Endothelial cell of umbilical vein (primary cell): ENCODE results near the gene OPRD1. TPM values are rescaled to one million over a fixed set of nuclear protein-coding genes. Genes with fewer than 3 reads are reported as not detected.

Experiments
- BruUV-seq: library from RNA; stranded (reverse); fragments of 400-500 nt; replicated peaks from 2 replicates; lab custom pipeline; 2021; lab: Mats Ljungman, UMichigan
- CTCF ChIA-PET: fragments of 300-600, 350-600 bp; sonication (Branson Sonifier 250); formaldehyde crosslinking; loops from one replicate; lab custom pipeline; 2021; ENCODE audit warnings: antibody characterized with exemption, inconsistent platforms; lab: Charles Lee
- POLR2A ChIA-PET: fragments of 300-600, 350-600 bp; sonication (Branson Sonifier 250); formaldehyde crosslinking; loops from one replicate; lab custom pipeline; 2021; ENCODE audit warnings: antibody characterized with exemption, inconsistent platforms; lab: Charles Lee
- DNase-seq: peaks from one replicate; pipeline ENCODE4 v3.0.0-alpha.2; 2011; ENCODE audit warnings: low read depth, low spot score
- FAIRE-seq: peaks from 2 replicates; lab custom pipeline; 2011; peaks lifted over from hg19 to GRCh38; lab: Jason Lieb, UNC
- H2AFZ ChIP-seq: 2 replicates; pipeline ENCODE4 v1.6.0; 2012; ENCODE audit warnings: low read depth, low read length, control low read depth, inconsistent platforms
- H3K27ac ChIP-seq: 2 replicates; pipeline ENCODE4 v1.5.1; 2011; ENCODE audit warnings: low read depth, mild to moderate bottlenecking, control low read depth, low read length, moderate library complexity; ENCODE audit not compliant: insufficient read depth
- H3K27me3 ChIP-seq, 2 experiments: 2 replicates each; pipeline versions ENCODE4 v1.6.0 to v1.6.1; 2011; ENCODE audit warnings: low read length in 2 of 2, mixed read lengths in 1 of 2; ENCODE audit not compliant: control insufficient read depth in 2 of 2, insufficient read depth in 2 of 2
- H3K36me3 ChIP-seq, 2 experiments: 2 replicates in 1 of 2; 3 replicates in 1 of 2; pipeline ENCODE4 v1.5.1; 2011; ENCODE audit warnings: low read length in 2 of 2, mild to moderate bottlenecking in 1 of 2, moderate library complexity in 1 of 2; ENCODE audit not compliant: control insufficient read depth in 2 of 2, insufficient read depth in 2 of 2; ENCODE audit errors: extremely low read depth in 1 of 2
- H3K4me1 ChIP-seq: 3 replicates; pipeline ENCODE4 v1.5.1; 2011; ENCODE audit warnings: mild to moderate bottlenecking, low read length; ENCODE audit not compliant: control insufficient read depth, insufficient read depth; ENCODE audit errors: extremely low read depth
- H3K4me2 ChIP-seq: 2 replicates; pipeline ENCODE4 v1.6.1; 2011; ENCODE audit warnings: low read length, control low read depth, mixed read lengths; ENCODE audit not compliant: insufficient read depth
- H3K4me3 ChIP-seq, 3 experiments: fragments of 200-600 bp in 1 of 3; sonication (generic), shearing (Covaris generic) in 1 of 3; replicated peaks in 1 of 3; 2 replicates each; pipeline ENCODE4 v1.5.1; 2011 to 2016; ENCODE audit warnings: control low read depth in 3 of 3, low read length in 3 of 3, mild to moderate bottlenecking in 2 of 3, inconsistent platforms in 1 of 3, low read depth in 1 of 3, moderate library complexity in 1 of 3; ENCODE audit not compliant: insufficient read depth in 1 of 3
- H3K79me2 ChIP-seq: 2 replicates; pipeline ENCODE4 v1.6.0; 2012; ENCODE audit warnings: low read length, inconsistent platforms; ENCODE audit not compliant: control insufficient read depth, insufficient read depth
- H3K9ac ChIP-seq: replicated peaks from 2 replicates; pipeline ENCODE3; 2011; ENCODE audit warnings: low read length, control low read depth; ENCODE audit not compliant: insufficient read depth; ENCODE audit errors: extremely low read depth
- H3K9me1 ChIP-seq: replicated peaks from 3 replicates; pipeline ENCODE4 v1.6.0; 2011; ENCODE audit warnings: mild to moderate bottlenecking, low read length; ENCODE audit not compliant: control insufficient read depth, insufficient read depth; ENCODE audit errors: extremely low read depth
- H3K9me3 ChIP-seq: replicated peaks from 2 replicates; pipeline ENCODE4 v1.5.1; 2012; ENCODE audit warnings: low read length, inconsistent platforms; ENCODE audit not compliant: control insufficient read depth, insufficient read depth
- H4K20me1 ChIP-seq: replicated peaks from 2 replicates; pipeline ENCODE3; 2011; ENCODE audit warnings: mild to moderate bottlenecking, low read length; ENCODE audit not compliant: control insufficient read depth, insufficient read depth; ENCODE audit errors: extremely low read depth
- CTCF ChIP-seq, 2 donors: IDR thresholded peaks; 1 replicate in 1 of 2; 2 replicates in 1 of 2; pipeline ENCODE4 v1.5.1; 2011; ENCODE audit warnings: low read length in 2 of 2, mild to moderate bottlenecking in 2 of 2, moderate library complexity in 2 of 2, control low read depth in 1 of 2, inconsistent platforms in 1 of 2, low read depth in 1 of 2; ENCODE audit not compliant: insufficient read depth in 1 of 2; ENCODE audit errors: extremely low read depth in 1 of 2
- EZH2 ChIP-seq: IDR thresholded peaks from 2 replicates; pipeline ENCODE4 v1.6.1; 2012; ENCODE audit warnings: borderline replicate concordance, low read depth, mild to moderate bottlenecking, moderate library complexity, low read length, inconsistent platforms; ENCODE audit not compliant: severe bottlenecking
- FOS ChIP-seq: IDR thresholded peaks from 2 replicates; pipeline ENCODE4 v1.6.1; 2011; ENCODE audit warnings: mild to moderate bottlenecking, low read length, moderate library complexity, borderline replicate concordance; ENCODE audit not compliant: insufficient read depth
- GATA2 ChIP-seq: IDR thresholded peaks from 2 replicates; pipeline ENCODE4 v1.7.0; 2011; ENCODE audit warnings: low read depth, mild to moderate bottlenecking, moderate library complexity, mixed read lengths, low read length; ENCODE audit not compliant: insufficient read length, insufficient read depth
- JUN ChIP-seq: IDR thresholded peaks from 2 replicates; pipeline ENCODE4 v1.6.1; 2011; ENCODE audit warnings: borderline replicate concordance, low read depth; ENCODE audit not compliant: insufficient read length, insufficient read depth
- MAX ChIP-seq: IDR thresholded peaks from 2 replicates; pipeline ENCODE4 v1.6.1; 2011; ENCODE audit not compliant: insufficient read depth, insufficient read length
- MYC ChIP-seq: IDR thresholded peaks from one replicate; pipeline ENCODE4 v1.6.1; 2011; ENCODE audit warnings: mild to moderate bottlenecking, low read depth, low read length
- POLR2A ChIP-seq: IDR thresholded peaks from 2 replicates; pipeline ENCODE4 v1.6.1; 2012; ENCODE audit warnings: low read depth, mild to moderate bottlenecking, control low read depth, low read length
- POLR2AphosphoS5 ChIP-seq: IDR thresholded peaks from 2 replicates; pipeline ENCODE4 v1.6.1; 2012; ENCODE audit warnings: low read depth, mild to moderate bottlenecking, control low read depth, low read length, moderate library complexity; ENCODE audit not compliant: insufficient read depth
- dilution Hi-C: fragments of 300-500 bp; cut with MboI; formaldehyde crosslinking; loops from one replicate; pipeline ENCODE4 v1.15.0; 2019; ENCODE audit warnings: low sequenced_read_pairs; ENCODE audit not compliant: extremely low pct_ligation_motif_present
- intact Hi-C: fragments of 100-400 bp; cut with micrococcal nuclease; formaldehyde crosslinking; loops from one replicate; pipeline ENCODE4 v1.10.0; 2022
- polyA plus RNA-seq, 4 experiments: library from polyadenylated mRNA; depleted of rRNA in 3 of 4; stranded (reverse) in 3 of 4; unstranded in 1 of 4; fragments of >200 nt; gene quantifications; 2 replicates each; pipeline versions ENCODE4 v1.2.1 to v1.2.3, GENCODE V29; 2011 to 2012; ENCODE audit warnings: missing spikeins in 1 of 4
- total RNA-seq: library from RNA; stranded (reverse); gene quantifications from 2 replicates; pipeline ENCODE4 v1.2.3, GENCODE V29; 2021

The OPRD1 gene
- total and polyA plus RNA-seq, 2 donors (not counting 3 experiments of a cell fraction or from before 2014, with no cell fraction given): not detected

GRCh38 chr1:28902738-28903137 is 90.8 kb downstream of the OPRD1 start:
- H3K9me3 ChIP-seq: no peaks in the 10 kb centered on the region
- no TSS peak for BruUV-seq
- DNase-seq (no peak), FAIRE-seq (no peak)
- dilution Hi-C loops (no loop called here), intact Hi-C loops (no loop called here)
- TF ChIP-seq MAX (no peak), GATA2 (no peak), MYC (no peak), CTCF (IDR thresholded peaks at IDR 0.05; ENCODE audit: extremely low read depth in 1 of 2, insufficient read depth in 1 of 2, low read depth in 1 of 2, low read length in 2 of 2) (no peak), POLR2A (no peak), FOS (no peak), POLR2AphosphoS5 (no peak), JUN (no peak), EZH2 (no peak)
- H3K9ac ChIP-seq: no peak overlapping the region
- ChIA-PET POLR2A (no interaction called here), CTCF (interaction anchor here (1.0 to 1.9 kb wide), 7 partner anchors 11 to 300 kb away, joined by 3 to 8 read pairs (median 4); partner anchors contain the start of gene EPB41)
- H3K36me3 ChIP-seq: no peaks in the 10 kb centered on the region
- no peak overlapping the region for H3K4me2 ChIP-seq
- H2AFZ ChIP-seq: no peak overlapping the region
- H3K4me3 ChIP-seq: no peak overlapping the region
- H3K27me3 ChIP-seq: no peaks in the 10 kb centered on the region
- peaks cover 10% of the 10 kb centered on the region for H3K4me1 ChIP-seq
- no peaks in the 10 kb centered on the region for H4K20me1 ChIP-seq
- no peaks in the 10 kb centered on the region for H3K79me2 ChIP-seq
- no peaks in the 10 kb centered on the region for H3K9me1 ChIP-seq
- no peak overlapping the region for H3K27ac ChIP-seq
